Measurements from ENCODE around the gene PRAF2.
A peak's percentile ranks its signal among the peaks of the same experiment; 100 is the strongest.

PRAF2 gene

DNA sequence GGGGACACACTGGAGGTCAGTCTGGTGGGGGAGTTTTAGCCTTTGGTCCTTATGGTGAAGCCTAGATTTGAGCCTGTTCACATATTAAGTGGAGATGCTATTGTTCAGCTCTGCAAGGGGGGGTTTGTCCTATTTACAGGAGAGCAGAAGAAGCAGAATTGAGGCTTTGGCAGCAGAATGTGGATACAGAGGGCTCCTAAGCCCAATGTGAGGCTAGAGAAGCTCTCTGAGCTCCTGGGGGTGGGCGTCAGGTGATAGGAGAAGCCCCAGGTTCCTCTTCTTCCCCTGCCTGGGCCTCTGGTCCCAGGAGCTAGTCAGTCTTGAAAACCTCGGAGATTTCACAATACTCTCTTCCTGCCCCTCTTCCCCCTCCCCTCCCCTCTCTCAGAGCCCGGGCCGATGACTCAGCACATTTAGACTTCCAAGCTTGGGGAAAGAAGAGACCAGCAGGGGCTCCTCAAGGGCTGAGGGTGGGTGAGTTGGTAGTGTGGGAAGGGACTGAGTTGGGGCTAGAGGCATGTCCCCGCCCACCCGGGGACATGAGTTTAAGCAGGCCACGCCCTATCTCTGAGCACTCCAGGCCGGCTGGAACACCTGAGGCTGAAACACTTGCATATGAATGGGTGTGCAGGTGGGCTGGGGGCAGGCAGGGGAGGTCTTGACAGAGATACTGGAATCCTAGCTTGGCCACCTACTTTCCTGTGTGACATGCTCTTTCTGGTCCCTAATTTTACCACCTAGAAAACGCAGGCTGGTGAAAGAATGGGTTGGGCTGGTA is 34.0 kb downstream of the PRAF2 start:
- DNase-seq (ENCODE audit: low read depth), result peak; percentile 92
- peak overlapping the region; percentile 82 for H3K4me3 ChIP-seq (ENCODE audit: low read length)
- TF ChIP-seq, protein P1, sequence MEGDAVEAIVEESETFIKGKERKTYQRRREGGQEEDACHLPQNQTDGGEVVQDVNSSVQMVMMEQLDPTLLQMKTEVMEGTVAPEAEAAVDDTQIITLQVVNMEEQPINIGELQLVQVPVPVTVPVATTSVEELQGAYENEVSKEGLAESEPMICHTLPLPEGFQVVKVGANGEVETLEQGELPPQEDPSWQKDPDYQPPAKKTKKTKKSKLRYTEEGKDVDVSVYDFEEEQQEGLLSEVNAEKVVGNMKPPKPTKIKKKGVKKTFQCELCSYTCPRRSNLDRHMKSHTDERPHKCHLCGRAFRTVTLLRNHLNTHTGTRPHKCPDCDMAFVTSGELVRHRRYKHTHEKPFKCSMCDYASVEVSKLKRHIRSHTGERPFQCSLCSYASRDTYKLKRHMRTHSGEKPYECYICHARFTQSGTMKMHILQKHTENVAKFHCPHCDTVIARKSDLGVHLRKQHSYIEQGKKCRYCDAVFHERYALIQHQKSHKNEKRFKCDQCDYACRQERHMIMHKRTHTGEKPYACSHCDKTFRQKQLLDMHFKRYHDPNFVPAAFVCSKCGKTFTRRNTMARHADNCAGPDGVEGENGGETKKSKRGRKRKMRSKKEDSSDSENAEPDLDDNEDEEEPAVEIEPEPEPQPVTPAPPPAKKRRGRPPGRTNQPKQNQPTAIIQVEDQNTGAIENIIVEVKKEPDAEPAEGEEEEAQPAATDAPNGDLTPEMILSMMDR (conservative IDR thresholded peaks at IDR 0.05; ENCODE audit: low read length), result peak; percentile 33

DNA sequence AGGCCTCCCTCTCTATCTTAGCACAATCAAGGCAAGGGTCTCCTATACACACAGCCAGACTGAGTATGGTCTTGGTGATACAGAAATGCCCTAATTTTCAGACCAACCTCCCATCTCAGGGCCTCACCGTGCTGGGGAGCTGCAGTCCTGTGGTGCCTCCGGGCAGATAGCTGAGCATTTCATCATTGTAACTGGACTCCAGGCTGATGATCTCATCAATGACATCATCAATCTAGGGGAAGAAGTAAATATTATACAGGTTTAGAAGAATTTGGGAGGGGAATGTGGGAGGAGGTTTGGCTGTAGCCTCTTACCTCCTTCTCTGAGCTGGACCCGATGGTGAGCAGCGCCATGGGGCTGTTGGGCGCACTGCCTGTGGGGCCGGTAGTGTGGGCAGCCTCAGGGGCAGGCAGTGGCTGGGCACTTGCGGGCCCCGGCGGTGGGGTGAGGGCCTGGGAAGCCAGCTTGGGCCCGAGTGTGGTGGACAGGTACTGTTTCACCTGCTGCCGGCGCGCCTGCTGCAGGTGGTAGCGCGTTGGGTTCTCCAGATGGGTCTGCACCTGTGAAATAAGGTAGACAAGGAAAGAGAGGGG is 35.8 kb downstream of the PRAF2 start:
- peak; percentile 34 for DNase-seq (ENCODE audit: low read depth)
- TF ChIP-seq, protein P1 (conservative IDR thresholded peaks at IDR 0.05; ENCODE audit: low read length), result no peak
- H3K4me3 ChIP-seq (ENCODE audit: low read length), result no peak overlapping the region

DNA sequence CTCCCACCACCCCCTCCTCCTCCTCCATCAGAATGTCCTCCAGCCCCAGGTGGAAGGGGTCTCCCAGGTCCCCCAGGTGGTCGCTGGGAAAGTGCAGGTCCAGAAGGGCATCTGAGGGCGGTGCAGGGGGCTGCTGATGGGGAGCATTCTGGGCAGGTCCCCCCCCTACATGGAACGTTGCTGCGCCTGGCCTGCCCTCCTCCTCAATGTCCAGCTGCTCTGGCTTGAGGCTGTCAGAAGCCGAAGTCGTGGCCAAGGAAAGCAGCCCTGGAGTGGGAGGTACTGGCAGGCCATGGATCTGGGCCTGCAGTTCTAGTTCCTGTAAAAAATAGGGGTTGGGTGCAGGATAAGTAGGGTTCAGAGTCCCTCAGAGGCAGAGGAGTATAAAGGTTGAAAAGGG is 43.5 kb downstream of the PRAF2 start:
- TF ChIP-seq, protein P1 (conservative IDR thresholded peaks at IDR 0.05; ENCODE audit: low read length), result no peak
- DNase-seq (ENCODE audit: low read depth), result no peak
- H3K4me3 ChIP-seq (ENCODE audit: low read length), result no peak overlapping the region

DNA sequence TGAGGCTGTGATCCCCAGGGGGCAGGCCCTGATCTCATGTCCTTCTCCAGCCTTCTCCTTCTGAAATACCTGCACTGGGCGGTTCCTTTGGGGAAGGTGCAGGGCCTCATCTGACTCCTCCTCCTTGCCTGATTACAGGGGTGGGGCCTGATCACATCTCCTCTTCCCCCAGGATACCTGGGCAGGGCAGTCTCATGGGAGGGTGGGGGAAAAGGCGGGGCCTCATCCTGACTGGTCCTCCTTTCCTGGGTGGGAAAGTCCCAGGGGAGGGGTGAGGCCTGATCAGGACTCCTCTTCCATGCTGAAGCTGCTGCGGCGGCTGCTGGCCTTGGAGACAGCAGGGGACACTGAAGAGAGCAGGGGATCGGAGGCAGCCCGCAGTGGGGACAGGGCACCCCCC is 43.9 kb downstream of the PRAF2 start:
- no peak overlapping the region for H3K4me3 ChIP-seq (ENCODE audit: low read length)
- DNase-seq (ENCODE audit: low read depth), result no peak
- TF ChIP-seq, protein P1 (conservative IDR thresholded peaks at IDR 0.05; ENCODE audit: low read length), result no peak
